Activated CD8-positive, alpha-beta memory T cell treated with anti-CD3 and anti-CD28 coated beads, Interleukin-2, amount 50 U/mL, for 48 hours (primary cell): ENCODE data around the gene TGFBRAP1.

Source experiments
- DNase-seq: peaks from one replicate; pipeline ENCODE4 v3.0.0-alpha.2; 2020

TGFBRAP1 gene

DNA sequence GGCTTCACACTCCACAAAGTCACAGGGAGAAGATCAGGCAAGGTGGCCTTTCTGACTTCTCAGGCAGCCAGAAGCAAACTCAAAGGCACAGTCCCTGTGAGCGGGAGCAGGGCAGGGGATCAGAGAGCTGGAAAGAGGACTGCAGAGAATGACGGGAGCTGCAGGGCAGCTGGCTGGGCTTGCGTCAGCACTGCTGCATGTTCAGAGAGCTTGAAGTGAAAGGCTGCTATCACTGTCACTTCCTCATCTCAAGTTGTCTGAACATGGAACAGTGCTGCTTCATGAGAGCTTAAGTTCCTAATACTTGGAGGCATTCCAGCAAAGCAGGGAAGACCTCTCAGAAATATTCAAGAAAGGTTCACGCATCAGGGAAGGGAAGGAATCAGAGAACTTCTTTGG is 20.4 kb downstream of the TGFBRAP1 start:
- DNase-seq: no peak

DNA sequence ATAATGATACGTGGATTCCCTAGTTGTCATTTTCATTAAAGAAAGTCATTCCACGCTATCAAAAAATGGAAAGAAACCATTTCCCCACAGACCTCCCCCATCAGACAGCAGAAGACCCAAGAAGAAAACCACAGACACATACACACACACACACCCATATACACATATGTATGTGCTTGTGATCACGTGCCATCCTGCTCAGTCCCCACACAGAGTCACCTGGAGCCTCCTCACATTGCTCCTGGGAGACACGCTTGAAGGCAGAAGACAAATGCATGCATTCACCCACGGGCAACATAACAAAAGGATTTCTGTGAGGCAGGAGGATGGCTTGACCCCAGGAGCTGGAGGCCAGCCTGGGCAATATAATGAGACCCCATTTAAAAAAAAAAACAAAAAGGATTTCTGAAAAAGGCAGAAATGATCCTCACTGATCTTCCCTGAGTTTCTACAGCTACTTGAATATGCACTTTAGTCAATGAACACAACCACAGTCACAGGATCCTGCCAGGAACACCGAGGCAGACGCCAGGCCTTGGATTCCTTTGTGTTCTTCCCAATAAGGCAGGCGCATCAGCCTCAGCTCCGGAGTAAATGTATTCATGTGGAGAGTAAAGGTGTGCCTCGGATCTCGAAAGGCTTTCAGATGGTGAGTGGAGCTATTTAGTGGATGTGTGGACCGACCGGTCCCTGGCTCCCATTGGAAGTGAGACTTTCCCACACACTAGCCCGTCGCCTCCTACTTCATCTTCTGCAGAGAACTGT is 21.0 kb downstream of the TGFBRAP1 start:
- no peak for DNase-seq

DNA sequence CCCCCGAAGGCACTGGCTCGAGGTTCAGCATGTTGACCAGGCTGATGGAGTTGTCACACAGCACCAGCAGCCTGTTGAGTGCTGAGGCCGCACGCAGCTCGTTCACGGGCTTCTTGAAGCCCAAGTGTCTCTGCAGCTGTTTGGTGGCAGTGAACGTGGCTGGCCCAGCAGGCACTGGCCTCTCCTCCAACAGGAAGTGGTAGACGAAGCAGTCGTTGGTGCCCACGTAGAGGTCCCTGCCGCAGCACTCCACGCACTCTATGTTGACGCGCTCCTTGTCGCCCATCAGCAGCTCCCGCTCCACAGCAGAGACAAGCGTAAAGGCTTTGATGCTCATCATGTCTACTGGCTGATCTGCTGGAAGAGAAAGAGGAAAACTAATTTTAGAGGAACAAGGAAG is 21.6 kb downstream of the TGFBRAP1 start:
- DNase-seq: no peak

DNA sequence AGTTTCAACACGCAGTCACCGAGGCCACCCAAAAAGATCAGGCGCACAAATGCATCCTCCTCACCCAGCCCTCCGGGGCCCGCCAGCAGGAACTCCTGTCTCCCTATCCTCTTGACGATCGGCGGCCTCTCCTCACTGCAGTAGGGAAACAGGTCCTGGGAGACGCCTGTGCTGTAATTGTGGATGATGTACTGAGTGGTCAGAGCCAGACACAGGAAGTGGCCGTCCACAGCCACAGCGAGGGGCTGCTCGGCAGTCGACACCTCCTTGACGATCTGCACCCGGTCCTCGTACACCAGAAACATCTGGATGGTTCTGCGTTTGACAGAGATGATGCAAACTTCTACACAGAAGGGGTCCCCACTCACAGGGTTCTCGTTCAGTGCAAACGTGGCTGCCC is 22.0 kb downstream of the TGFBRAP1 start:
- DNase-seq: no peak

DNA sequence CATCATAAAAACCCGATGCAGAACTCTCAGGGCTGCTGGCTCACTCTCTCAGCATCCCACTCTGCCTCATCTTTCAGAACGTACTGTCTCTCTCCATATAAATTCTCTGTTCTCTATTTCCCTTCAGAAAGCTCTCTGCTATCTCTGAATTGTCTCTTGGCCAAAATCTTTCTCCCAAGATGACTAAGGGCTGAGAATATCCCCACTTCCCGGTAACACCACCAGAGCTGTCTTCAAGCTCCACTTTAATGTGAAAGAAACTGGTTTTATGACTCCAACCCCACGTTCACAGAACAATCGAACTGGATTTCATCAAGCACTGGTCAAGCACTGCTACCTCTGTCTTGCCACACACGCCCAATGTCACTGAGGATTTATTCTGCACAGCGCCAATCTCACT is 22.4 kb downstream of the TGFBRAP1 start:
- DNase-seq: no peak

DNA sequence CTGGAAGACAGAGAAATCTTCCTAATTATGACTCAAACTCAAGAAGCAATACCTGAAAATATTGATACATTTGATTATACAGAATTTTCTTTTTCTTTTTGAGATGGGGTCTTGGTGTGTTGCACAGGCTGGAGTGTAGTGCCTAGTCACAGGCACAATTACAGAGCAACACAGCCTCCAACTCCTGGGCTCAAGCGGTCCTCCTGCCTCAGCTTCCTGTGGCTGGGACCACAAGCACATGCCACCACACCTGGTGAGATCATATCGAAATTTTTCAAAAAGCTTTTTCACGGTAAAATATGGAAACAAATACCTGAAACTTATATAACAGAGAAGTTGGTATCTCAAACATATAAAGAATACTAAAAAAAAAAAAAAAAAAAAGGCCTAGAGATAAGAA is 27.9 kb downstream of the TGFBRAP1 start:
- DNase-seq: no peak

DNA sequence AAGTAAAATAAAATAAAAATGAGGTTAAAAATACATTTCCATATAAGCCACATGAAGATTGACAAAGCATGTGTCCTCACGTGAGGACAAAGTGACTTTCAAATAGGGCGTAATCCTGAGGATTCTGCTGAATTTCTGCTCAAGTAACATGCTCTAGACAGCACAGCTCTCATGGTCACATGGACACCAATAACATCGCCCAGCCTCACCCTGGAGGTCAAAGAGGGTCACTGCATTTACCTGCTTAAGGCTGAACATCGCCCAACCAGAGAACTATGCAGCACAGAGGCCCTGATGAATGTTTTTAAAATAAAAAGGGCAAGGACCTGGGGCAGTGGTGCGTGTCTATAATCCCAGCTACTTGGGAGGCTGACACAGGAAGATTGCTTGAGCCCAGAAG is 30.2 kb downstream of the TGFBRAP1 start:
- DNase-seq: no peak

DNA sequence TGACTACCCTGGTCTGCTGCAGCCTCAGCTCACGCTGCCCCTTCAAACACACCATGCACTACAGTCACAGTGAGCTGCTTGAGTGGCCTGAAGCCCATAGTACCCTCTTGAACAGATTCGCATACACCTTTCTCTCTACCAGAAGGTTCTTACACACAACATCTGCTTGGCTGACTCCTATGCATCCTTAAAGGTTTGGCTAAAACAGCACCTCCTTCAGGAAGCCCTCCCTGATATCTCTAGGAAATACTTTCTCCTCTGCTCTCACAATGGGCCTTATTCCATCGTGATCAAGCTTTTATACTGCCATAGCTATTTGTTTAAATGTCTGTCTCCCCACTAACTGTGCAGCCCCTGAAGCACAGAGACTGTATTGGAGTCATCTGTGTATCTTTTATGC is 31.5 kb downstream of the TGFBRAP1 start:
- DNase-seq: no peak

DNA sequence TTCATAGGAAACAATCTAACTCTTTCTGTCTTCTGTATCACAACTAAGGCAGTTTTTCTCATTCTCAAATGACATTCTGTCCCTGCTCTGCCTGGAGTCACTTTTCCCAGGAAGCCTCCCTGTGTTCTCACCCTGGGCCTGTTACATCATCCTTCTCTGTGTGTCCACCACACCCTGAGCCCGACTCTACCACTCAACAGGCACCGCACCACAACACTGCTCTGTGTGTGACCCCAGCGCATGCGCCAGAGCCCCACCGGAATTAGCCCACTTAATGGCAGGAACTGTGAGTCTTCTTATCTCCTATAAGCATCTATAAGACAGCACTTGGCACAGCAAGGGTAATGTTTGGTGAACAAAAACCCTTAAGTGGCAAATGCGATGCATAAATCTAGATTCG is 32.3 kb downstream of the TGFBRAP1 start:
- DNase-seq: no peak

DNA sequence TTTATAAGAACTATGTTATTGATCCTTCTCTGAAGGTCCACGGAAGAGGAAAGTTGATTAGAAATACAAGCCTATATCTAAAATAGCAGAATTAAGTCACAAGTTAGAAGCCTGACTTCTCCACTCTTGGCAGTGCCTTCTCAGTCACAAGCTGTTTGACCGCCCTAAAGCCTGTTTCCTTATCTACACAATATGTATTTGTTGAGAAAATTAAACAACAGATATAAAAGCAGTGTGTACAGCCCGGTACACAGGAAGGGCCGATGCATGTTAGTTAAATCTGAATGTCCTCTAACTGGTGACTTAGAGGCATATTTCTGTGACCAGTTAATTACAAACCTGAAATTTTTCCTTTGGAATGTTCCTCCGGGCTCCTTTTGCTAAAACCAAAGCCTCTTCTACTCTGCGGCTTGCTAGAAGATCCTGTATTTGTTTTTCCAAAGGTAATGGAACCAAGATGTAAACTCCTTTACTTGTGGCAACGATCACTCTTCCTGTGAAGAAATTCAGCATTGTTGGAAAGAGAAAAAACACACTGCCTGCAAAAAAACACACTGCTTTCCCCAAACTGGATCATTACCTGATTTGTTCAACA is 33.4 kb downstream of the TGFBRAP1 start:
- DNase-seq: no peak

DNA sequence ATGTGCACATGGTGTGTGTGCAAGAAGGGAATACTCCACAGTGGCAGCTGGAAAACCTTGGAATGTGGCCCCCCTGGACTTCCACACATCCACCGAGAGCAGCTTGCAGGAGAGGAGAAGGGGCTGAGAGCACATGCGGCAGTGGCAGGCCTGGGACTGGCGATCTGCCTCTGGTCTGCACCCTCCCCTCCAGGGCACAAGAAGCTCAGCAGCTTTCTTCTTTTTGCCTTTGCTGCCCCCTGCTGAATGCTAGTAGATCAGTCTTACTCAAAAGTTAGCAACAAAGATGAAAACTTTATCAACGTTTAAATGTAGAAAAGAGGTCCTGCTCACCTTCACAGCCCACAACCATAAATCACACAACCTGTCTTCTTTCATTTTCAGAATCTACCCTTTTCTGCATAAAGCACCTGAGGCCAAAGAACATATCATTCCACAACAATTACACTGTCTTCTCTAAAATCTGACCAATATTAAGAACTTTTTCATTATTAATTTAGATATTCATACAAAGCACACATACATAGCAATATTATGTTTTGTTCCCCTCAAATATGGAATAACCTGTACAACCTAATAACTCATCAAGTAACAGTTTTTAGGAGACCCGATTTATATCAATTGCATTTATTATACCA is 34.6 kb downstream of the TGFBRAP1 start:
- DNase-seq: no peak

DNA sequence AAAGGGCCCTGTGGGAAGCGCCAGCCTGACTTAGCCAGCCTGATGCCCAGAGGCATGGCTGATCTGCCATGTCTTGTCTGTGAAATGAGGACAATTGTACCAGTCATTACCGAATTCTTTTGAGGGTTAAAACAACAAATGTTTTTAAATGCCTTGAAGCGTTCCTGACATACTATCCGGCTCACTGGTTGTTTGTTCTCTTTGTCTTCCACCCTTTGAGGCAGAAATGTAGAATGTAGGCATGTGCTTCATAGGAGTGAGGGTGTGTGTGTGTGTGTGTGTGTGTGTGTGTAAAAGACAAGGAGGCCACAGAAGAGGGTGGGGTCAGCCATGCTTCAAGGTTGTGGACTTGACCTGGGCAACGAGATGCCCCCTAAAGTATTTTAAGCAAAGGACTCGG is 35.5 kb downstream of the TGFBRAP1 start:
- DNase-seq: no peak

DNA sequence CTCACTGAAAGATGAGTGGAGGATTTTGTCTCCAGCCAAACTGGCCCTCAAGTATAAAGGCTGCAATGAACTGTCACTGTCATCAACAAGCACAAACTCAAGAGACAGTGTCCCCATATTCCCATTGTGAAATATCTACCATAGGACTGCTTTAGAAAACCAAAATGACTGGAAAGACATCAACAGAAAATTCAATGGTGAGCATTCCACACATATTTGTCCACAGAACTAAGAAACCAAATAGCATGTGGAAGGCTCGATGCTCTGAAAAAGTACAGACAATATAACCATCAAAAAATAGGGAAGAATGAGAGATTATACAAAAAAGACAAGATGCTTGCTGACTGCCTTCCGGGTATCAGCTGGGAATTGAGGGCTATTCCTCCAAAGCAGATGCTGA is 37.6 kb downstream of the TGFBRAP1 start:
- no peak for DNase-seq

DNA sequence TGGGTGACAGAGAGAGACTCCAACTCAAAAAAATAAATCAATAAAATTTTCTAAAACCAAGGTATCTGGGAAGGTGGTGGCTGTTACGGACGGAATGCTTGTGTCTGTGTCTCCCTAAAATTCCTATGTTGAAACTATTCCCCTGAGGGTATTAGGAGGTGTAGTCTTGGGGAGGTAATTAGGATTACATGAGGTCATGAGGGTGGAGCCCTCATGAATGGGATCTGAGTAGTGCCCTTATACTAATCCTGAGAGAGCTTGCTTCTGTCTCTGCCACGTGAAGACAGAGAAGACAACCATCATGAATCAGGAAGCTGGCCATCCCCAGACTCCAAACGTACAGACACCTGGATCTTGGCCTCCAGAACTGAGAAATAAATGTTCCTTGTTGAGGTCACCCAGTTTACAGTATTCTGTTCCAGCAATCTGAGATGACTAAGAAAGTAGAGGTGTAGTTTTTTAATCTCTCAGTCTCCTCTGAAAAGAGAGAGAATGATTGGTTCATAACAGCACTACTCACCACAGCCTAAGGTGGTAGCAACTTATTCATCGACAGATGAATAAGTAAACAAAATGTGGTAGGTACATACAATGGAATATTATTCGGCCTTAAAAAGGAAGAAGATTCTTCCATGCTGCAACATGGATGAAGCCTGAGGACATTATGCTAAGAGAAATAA is 38.4 kb downstream of the TGFBRAP1 start:
- no peak for DNase-seq

DNA sequence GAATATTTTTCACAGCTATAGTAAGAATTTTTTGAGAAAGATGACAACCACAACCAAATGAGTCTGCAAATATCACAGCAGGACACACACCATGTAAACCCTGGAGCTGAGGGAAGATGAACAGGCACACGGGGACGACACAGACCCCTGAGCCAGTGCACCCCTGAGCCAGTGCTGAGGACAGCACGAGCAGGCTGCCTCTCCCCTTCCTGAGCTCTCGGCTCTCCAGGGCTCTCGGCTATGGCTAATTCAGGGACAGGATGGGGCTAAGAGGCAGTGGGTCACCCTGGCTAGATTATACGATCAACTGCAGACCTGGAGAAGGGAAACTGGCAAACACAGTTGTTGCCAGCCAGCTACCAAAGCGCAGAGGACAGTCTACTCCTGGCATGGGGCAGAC is 41.4 kb downstream of the TGFBRAP1 start:
- no peak for DNase-seq

DNA sequence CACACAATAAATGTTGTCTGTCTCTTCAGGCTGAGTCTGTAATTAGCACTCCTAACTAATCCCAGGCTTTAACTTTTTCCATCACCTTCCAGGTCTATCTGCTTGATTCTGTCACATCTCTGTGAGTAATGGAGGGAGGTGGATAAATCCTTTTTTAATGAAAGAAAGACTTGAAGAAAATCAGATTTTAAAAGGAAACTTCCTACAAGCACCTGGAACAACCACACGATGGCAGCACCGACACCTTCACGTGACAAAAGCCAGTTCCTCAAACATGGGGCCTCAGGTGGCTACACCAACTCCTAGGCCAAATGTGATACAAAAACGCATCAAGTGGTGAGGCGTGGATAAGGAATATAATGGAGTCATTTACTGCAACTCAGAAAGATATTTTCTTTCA is 41.8 kb downstream of the TGFBRAP1 start:
- no peak for DNase-seq

DNA sequence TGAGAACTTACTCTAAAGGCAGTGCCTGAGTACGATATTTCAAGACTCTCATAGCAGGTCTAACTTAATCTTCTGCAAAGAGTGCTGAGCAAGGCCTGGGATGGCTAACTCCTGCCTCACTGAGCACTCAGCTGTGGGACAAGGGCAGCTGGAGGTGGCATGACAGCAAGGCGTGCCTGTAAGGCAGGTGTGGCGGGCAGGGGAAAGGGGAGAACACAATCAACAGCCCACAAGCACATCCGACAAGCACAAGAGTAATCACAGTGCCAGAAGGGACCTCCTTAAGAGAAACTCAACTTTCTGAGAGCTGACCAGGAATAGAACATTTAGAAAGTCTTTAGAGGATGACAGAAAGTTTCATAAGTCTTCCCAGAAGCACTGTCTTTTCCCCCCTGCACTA is 46.0 kb downstream of the TGFBRAP1 start:
- DNase-seq: no peak

DNA sequence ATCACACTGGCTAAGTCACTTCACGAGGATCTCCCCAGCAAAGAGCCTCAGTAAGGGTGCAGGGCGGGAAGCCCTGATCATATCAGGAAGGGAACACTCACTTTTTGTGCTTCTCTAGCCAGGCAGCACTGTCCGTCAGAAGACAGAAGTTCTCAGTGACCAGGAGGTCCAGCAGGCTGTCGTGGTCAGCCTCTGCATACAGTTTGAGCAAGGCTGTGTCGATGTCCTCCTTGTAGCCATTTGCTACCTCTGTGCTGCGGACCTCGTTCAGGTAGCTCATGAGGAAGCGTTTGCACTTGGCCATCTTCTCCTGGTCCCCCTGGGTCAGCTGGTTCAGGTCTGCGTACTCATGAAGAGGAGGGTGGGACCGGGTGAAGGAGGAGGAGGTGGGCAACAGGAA is 49.3 kb downstream of the TGFBRAP1 start:
- no peak for DNase-seq

DNA sequence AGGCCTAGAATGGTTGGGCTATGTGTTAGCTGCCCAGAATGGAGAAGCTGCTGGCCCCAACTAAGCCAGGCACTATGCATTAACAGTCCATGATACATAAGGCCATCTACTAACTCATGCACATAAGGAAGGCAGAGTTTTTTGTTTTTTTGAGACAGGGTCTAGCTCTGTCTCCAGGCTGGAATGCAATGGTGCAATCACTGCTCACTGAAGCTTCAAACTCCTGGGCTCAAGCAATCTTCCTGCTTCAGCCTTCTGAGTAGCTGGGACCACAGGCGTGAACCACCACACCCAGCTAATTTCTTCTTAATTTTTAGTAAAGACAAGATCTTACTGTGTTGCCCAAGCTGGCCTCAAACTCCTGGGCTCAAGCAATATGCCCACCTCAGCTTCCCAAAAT is 50.4 kb downstream of the TGFBRAP1 start:
- DNase-seq: no peak

DNA sequence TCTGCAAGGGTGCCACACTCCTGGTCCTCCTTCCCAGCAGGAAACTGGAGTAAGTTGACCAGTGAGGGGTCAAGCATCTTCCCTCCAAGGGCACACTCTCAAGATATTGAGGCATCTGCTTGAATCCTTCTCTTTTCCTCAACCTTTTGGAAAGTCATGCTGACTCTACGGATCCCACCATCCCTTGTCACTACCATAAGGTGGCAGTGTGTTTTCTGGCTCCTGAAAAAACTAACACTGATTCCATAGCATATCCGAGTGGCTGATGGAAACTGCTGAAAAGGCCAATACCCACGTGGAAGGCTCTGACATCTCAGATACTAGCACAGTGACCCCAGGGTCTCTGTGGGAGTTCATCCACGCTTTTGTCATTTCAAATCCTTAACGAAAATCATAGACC is 50.9 kb downstream of the TGFBRAP1 start:
- DNase-seq: no peak

DNA sequence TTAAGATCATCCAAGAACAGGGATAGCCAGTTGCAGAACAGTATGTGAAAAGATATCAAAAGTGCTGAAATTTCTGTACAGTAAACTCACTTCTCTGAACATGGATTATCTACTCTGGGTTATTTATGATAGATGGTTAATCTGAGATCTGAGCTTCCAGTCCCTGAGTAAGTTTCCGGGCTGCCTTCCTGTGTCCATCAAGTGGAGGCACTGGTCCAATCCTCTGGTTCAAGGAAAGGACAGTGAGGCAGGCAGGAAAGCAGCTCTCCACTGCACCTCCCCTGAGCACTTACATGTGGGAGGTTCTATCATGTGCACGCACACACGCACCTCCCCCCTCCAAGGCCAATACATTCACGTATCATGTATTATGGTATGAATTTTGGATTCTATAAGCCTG is 55.5 kb downstream of the TGFBRAP1 start:
- no peak for DNase-seq

DNA sequence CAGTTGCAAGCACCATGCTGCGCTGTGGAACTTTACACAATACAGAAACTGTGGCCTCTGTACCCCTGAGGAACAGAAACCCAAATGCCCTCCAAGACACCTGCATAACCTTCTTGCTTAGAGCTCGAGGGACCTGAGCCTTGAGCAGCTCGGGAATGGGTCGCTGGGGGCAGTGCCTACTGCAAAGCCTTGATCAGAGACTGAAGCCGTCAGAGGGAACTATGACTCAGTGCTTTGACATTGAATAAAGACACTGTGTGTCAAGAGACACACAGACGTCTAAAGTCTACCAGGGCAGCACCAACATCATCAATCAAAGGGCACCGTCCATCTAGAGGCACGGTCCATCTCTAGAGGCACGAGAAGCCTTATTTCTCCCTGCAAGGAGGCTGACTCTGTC is 57.4 kb downstream of the TGFBRAP1 start:
- DNase-seq: no peak

DNA sequence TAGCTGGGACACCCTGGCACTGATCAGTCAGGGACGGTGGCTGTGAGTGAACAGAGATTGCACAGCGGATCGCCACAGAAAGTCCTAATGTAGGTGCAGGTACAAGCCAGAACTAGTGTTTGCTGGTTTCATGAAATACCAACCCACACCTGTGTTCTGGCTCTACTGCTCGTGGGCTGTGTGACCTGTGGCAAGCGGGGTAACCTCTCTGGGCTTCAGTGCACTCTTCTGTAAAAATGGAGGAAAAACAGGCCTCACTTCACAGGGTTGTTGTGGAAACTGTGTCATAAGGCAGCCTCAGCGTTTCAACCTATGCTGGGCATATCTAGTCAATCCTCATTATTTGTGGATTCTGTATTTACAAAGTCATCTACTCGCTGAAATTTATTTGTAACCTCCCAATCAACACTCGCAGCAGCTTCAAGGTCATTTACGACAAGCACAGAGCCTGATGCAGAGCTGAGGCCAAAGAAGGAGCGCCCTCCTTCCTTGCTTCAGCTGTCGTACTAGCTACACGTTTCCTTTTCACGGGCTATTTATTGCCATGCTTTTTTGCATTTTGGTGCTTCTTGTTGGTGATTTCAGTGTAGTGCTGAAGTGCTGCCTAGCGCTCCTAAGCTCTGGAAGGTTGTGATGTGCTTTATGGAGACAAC is 58.0 kb downstream of the TGFBRAP1 start:
- no peak for DNase-seq

DNA sequence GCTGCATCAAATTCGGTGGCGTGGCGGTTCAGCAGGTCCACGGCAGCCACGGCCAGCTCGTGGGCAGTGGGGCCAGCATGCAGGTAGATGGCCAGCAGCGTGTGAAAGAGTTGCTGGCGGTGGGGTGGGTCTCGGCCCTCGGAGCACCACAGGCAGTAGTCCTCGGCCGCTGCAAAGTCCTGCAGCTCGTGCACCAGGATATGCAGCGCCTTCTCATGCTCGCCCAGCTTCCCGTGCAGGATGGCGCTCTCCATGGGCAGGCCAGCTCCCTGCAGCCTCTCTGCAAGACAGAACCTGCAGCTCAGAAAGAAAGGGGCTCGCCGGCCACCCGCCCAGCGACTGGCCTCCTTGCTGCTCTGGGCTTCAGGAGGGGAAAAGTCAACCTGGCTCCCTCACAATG is 60.1 kb downstream of the TGFBRAP1 start:
- DNase-seq: no peak
